ENCODE measurements around the gene IL9.

DNA sequence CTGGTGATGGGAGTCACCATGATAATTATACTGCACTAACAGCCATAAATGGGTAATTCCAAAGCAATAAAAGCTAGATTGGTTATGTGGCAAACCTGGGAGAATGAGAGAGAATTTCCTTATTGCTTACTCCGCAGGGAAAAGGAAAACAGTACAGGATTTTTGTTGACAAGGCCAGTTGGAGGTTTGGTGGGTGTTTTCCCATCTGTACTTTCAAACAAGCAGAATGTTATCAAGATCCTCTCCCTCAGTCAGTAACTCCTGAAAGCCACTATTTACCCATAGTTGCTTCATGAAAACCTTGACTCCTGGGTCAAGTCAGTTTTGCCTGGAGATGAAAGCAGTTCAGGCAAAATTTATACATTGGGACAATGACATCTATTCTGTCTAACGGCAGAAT is 26.4 kb downstream of the IL9 start:
- TF ChIP-seq, protein P1, sequence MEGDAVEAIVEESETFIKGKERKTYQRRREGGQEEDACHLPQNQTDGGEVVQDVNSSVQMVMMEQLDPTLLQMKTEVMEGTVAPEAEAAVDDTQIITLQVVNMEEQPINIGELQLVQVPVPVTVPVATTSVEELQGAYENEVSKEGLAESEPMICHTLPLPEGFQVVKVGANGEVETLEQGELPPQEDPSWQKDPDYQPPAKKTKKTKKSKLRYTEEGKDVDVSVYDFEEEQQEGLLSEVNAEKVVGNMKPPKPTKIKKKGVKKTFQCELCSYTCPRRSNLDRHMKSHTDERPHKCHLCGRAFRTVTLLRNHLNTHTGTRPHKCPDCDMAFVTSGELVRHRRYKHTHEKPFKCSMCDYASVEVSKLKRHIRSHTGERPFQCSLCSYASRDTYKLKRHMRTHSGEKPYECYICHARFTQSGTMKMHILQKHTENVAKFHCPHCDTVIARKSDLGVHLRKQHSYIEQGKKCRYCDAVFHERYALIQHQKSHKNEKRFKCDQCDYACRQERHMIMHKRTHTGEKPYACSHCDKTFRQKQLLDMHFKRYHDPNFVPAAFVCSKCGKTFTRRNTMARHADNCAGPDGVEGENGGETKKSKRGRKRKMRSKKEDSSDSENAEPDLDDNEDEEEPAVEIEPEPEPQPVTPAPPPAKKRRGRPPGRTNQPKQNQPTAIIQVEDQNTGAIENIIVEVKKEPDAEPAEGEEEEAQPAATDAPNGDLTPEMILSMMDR (IDR thresholded peaks at IDR 0.05; ENCODE audit: low read length), result no peak
- no peak for TF ChIP-seq EZH2 (IDR thresholded peaks at IDR 0.05; ENCODE audit: borderline replicate concordance, low read length)

Data from OCI-LY1 (cell line).